NCI-H146 treated with DMSO at 0.1 percent for 48 hours (cell line): ENCODE measurements around the gene TBC1D13.
"Not testable (repeated sequence)": the region's sequence is repeated elsewhere in the genome, so short reads cannot be mapped to it uniquely, and the experiment has no call there.

ENCODE experiments used
- DNase-seq: peaks from one replicate; lab custom pipeline; 2025; ENCODE audit not compliant: unreplicated experiment; lab: John Stamatoyannopoulos, UW

Gene TBC1D13

DNA sequence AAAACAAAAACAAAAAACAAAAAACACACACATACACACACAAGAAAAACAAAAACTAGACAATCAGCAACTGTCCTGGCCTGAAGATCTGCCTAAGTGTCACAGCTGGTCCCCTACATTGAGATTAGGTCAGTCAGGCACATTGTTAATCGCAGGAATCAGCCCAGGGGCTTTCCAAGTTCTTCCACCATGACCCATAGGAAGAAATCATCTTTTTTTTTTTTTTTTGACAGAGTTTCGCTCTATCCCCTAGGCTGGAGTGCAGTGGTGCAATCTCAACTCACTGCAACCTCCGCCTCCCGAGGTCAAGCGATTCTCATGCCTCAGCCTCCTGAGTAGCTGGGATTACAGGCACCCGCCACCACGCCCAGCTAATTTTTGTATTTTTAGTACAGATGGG, 56.1 kb downstream of the TBC1D13 start:
- not testable (repeated sequence) for DNase-seq

DNA sequence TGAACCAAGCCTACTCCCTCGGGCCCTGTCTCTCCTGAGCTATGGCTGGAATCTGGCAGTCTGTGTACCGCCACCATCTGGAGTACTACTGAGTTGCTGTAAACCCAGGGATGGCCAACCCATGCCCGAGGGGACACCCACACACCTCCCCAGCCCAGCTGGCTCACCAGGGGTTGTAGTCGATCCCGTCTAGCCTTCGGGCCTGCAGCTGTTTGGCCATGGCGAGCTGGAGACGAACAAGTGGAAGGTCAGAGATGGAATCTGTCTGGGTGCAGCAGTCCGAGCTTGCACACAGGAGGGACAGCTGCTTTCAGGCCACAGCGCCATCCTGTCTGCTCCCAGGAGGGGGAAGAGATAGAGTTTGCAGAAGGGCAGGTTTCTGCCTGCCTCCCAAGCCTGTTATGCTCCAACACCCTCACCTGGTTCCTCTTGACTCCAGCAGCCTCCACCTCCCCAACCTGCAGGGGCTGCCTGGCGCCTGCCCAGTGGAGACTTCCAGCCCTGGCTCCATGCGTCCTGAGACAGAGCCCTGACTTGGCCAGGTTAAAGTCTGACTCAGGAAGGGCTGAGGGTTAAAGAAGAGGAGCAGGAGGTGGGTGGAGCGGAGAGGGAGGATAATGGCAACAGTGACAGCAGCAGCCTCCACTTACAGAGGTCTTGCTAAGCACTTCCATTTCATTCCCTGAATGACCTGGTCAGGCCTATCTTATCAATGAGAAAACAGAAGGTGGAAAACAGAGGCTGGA, 58.3 kb downstream of the TBC1D13 start:
- peak; percentile 28 for DNase-seq

DNA sequence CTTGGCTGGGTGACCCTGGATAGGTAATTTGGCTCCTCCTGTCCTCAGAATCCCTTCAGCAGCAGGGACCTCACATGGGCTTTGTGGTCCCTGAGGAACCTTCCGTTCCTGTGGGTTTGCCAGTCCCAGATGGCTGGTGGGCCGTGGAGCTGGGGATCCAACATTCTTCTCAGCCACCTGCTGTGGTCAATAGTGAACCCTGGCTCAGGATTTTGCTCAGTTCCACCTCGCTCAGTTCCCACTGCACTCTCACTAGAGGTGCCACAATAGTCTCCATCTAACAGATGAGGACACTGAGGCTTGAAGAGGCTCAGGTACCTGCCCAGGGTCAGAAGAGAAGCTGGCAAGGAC, 59.6 kb downstream of the TBC1D13 start:
- no peak for DNase-seq

- no peak for DNase-seq
Measured at GRCh38 chr9:128847803-128848202, 60.8 kb downstream of the TBC1D13 start.

DNA sequence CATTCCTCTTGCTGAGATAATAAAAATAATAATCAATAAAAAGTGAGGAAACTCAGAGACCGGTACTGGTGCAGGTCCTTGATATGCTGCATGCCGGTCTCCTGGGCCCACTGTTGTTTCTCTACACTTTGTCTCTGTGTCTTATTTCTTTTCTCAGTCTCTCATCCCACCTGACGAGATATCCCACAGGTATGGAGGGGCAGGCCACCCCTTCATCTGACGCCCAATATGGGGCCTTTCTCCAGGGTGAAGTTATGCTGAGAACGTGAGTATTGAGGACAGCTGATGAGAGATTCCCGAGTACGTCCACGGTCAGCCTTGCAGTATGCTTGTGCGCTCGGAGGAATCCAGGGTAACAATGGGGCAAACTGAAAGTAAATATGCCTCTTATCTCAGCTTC, 64.0 kb downstream of the TBC1D13 start:
- DNase-seq, result not testable (repeated sequence)

GRCh38 chr9:128851779-128852600, 64.9 kb downstream of the TBC1D13 start:
- not testable (repeated sequence) for DNase-seq

DNA sequence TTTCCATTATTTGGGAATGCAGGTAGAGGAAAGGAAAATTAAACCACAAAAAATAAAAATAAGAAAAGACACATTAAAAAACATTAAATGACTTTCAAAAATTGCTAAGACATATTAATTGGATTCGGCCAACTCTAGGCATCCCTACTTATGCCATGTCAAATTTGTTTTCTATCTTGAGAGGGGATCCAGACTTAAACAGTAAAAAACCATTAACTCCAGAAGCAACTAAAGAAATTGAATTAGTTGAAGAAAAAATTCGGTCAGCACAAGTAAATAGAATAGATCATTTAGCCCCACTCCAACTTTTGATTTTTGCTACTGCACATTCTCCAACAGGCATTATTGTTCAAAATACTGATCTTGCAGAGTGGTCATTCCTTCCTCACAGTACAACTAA, 65.6 kb downstream of the TBC1D13 start:
- DNase-seq, result not testable (repeated sequence)

GRCh38 chr9:128854454-128854853, 67.4 kb downstream of the TBC1D13 start:
- DNase-seq, result not testable (repeated sequence)

GRCh38 chr9:128858476-128858875, 71.4 kb downstream of the TBC1D13 start:
- not testable (repeated sequence) for DNase-seq
